Stimulated activated CD4-positive, alpha-beta T cell treated with anti-CD3 and anti-CD28 coated beads, Interleukin-4, amount 100 ng/mL, for 24 hours (primary cell): ENCODE measurements around the gene TPSAB1.

Experiments
- DNase-seq: peaks from one replicate; pipeline ENCODE4 v3.0.0-alpha.2; 2020

TPSAB1 gene

DNA sequence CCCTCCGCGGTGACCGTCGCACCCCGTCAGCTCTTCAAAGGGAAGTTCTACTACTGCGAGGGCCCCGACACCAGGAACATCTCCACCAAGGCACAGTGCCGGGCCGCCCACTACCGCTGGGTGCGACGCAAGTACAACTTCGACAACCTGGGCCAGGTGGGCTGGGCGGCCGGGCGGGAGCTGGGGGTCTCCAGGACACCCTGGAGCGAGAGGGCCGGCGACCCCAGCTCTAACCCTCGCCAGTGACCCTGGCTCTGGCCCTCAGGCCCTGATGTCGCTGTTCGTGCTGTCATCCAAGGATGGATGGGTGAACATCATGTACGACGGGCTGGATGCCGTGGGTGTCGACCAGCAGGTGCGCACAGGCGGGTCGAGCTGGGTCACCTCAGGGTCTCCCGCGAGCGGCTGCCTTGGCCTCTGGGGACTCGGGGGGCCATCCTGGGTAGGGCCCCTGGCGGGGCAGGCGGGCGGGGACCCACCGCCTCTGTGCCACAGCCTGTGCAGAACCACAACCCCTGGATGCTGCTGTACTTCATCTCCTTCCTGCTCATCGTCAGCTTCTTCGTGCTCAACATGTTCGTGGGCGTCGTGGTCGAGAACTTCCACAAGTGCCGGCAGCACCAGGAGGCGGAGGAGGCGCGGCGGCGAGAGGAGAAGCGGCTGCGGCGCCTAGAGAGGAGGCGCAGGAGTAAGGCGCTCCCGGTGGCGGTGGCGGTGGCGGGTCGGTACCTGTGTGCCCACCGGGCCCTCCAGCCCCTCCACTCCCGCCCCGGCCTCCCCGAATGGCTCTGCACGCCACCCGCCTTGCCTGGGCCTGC, 28.8 kb upstream of the TPSAB1 start:
- no peak for DNase-seq

DNA sequence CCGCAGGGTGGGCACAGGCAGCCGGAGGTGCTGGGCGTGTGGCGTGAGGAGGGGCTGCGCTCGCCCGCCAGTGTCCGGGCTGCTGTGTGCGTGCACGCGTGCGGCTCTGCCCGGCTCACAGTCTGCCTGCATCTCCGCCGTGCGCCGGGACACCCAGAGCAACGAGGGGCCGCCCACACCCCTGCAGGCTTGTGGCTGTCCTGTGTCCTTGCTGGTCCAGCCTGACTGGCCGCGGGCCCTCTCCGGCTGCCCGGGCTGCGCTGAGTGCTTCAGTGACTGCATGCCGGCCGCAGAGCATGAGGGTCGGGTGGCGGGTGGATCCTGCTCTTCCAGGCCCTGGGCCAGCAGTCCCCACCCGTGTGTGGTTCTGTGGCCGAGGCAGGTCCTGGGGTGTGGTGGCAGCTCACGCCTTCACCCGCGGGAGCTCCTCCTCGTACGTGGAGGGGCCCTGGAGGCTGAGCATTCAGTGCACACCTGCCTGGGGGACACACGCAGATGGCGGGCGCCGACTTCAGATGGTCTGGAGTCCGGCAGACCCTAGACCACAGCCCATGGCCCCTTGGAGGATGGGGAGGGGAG, 27.8 kb upstream of the TPSAB1 start:
- no peak for DNase-seq

DNA sequence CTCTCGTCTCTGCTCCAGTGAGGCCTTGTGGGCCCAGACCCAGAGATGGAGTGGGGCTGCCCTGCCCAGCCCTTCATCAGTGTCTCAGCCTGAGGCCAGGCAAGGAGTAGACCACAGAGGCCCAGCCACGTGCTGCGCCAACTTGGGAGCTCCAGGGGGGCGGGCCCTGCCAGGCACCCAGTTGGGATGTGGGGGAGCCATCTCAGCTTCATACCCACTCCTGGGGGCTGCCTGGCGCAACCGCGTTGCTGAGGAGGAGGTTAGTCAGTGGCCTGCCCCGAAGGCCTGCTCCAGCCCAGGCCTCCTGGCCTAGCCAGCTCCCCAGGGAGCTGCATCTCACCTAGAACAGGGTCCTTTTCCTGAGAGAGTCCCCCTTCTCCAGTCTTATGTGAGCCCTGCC, 27.3 kb upstream of the TPSAB1 start:
- no peak for DNase-seq

DNA sequence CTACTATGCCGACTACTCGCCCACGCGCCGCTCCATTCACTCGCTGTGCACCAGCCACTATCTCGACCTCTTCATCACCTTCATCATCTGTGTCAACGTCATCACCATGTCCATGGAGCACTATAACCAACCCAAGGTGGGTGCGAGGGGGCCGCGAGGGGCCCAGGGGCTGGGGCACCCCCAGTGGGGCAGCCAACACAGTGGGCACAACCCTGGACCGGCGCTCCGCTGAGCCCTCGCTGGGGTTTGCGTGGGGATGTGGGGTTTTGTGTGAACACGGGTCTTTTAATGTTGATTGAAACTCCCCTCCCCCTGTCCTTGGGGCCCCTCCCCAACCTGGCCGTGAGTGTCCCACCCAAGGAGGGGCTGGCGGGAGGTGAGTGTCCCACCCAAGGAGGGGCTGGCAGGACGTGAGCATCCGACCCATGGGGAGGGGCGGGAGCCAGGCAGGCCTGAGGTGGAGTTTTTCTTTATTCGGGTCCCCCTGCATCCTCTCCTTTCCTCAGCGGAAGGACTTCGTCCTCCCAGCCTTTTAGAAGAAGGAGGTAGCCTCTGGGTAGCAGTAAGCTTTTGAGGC, 26.6 kb upstream of the TPSAB1 start:
- no peak for DNase-seq

DNA sequence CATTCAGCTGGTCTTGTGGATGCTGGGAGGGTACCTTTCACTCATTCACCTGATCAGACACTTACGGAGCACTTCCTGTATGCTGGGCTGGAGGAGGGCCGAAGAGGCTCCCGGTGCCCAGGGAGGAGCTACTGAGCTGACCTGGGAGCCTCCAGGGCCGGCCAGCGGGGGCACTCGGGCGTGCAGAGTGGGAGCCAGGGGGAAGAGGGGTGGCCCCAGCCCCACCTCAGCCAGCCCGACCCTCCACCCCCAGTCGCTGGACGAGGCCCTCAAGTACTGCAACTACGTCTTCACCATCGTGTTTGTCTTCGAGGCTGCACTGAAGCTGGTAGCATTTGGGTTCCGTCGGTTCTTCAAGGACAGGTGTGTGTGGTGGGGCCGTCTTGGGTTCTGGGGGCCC, 25.8 kb upstream of the TPSAB1 start:
- no peak for DNase-seq

DNA sequence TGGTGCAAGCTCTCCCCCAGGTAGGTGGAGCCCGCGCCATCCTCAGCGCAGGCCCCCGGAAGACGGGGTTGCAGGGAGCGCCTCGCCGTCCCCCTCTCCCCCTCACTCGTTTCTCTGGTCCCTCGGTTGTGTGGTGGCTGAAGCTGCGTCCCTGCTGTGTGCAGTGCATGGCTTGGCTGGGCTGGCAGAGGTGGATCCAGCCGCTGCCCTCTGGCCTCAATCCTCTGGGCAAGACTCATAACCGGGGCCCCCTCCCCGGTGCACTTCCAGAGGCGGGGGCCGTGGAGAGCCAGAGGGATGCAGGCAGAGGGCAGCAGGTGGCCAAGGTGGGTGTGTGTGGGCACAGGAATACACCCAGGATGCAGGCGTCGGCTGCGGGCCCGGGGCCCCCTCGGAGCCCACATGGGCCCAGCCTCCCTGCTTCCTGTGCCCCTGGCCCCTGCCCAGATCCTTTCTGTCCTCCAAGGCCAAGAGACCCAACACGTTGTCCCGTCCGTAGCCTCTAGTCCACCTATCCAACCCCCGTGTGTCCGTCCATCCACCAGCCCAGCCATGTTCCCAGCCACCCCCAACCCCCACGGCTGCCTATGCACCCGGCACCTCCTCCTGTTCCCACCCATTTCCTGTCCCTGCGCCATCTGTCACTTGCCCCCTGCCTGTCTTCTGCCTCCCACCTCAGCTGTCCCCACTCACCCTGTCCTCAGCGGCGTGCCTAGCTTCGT, 24.8 kb upstream of the TPSAB1 start:
- no peak for DNase-seq

DNA sequence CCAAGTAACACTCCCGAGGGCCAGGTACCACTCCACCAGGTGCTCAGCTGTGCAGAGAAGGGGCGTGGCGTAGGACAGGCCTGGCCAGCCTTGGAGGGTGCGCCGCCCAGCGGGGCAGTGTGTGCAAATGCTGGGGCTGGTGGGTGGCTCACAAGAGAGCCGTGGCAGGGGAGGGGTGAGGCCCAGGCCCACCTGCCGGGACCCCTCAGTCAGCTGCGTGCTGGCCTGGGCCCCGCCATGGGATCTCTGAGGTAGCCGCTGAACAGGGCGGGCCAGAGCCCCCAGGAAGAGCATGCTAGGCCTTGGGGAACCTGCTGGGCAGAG, 24.2 kb upstream of the TPSAB1 start:
- DNase-seq: no peak

DNA sequence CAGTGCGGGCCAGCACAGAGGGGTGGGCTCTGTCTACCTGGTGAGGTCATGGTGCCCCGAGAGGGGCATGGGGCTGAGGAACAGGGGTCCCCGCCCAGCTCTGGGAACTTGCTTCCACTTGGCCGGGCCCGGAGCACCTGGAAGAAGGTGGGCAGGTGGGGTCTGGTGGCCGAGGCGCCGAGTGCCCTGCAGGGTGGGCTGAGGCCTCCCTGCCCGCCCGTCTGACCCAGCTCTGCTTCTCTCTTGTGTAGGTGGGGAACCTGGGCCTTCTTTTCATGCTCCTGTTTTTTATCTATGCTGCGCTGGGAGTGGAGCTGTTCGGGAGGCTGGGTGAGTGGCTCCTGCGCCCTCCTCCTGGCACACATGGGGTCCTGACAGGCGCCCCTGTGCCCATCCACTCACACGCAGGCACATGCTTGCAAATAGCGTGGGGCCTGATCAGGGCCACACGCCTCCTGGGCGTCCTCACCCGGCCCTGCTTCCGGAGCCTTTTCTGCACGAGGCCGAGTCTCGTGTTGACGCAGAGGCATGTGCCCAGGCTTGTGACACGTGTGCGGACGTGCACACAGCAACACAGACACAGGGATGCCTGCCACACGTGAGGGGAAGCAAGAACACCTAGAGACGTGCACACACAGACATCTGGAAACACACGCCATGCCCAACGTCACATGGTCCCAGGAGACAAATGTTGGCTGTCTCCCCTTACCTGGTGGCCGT, 23.7 kb upstream of the TPSAB1 start:
- no peak for DNase-seq

DNA sequence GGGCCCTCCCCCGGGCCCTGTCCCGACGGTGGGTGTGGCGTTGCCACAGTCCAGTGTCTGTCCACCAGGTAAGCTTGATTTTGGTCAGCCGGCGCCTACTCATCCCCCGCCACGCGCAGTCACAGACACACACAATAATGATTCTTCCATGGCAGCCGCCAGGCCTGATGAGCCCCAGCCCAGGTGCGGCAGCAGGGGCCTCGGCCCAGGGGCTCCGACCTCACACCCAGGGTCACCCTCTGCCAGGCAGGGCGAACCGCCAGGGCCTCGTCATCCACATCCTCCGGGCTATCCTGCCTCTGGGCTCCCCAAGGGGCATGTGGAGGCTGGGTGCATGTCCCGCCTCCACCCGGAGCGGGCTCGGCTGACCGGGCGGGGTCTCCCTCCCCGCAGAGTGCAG, 23.0 kb upstream of the TPSAB1 start:
- DNase-seq: no peak

DNA sequence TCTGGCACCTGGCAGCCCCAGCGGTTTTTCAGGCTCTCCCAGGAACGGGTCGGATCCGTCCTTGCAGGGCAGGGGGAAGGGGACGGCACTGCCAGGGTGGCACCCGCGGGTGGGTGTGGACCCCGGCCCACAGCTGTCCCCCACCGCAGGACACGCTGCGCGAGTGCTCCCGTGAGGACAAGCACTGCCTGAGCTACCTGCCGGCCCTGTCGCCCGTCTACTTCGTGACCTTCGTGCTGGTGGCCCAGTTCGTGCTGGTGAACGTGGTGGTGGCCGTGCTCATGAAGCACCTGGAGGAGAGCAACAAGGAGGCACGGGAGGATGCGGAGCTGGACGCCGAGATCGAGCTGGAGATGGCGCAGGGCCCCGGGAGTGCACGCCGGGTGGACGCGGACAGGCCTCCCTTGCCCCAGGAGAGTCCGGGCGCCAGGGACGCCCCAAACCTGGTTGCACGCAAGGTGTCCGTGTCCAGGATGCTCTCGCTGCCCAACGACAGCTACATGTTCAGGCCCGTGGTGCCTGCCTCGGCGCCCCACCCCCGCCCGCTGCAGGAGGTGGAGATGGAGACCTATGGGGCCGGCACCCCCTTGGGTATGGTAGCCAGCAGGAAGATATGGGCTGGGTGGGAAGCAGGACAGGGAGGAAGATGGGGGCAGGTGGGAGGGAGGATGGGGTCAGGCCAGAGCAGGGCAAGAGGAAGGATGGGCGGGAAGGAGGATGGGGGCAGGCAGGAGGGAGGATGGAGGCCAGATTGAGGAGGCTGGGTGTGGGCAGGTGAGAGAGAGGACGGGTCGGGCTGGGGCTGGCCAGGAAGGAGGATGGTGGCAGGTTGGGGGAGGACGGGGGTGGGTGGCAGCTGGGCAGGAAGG, 22.2 kb upstream of the TPSAB1 start:
- DNase-seq: no peak

DNA sequence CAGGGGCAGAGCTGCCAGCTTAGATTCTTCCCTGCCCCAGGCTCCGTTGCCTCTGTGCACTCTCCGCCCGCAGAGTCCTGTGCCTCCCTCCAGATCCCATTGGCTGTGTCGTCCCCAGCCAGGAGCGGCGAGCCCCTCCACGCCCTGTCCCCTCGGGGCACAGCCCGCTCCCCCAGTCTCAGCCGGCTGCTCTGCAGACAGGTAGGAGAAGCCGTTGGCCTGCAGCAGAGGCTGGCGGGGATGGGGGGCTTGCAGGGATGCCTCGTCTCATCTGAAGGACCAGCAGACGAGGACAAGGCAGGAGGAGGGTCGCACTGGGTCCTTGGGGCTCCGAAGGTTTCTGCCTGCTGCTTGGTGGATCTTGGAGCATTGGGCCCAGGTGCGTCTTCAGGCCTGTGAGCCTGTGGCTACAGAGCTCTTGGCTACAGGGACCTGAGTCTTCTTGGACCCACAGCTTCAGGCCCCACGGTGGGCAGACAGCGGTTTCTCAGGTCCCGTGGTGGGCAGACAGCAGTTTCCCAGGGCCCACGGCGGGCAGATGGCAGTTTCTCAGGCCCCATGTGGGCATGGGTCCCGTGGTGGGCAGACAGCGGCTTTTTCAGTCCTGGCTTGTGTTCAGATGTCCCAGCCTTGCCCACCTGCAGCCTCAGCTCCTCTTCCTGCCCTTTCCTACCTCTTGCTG, 21.4 kb upstream of the TPSAB1 start:
- DNase-seq: no peak

DNA sequence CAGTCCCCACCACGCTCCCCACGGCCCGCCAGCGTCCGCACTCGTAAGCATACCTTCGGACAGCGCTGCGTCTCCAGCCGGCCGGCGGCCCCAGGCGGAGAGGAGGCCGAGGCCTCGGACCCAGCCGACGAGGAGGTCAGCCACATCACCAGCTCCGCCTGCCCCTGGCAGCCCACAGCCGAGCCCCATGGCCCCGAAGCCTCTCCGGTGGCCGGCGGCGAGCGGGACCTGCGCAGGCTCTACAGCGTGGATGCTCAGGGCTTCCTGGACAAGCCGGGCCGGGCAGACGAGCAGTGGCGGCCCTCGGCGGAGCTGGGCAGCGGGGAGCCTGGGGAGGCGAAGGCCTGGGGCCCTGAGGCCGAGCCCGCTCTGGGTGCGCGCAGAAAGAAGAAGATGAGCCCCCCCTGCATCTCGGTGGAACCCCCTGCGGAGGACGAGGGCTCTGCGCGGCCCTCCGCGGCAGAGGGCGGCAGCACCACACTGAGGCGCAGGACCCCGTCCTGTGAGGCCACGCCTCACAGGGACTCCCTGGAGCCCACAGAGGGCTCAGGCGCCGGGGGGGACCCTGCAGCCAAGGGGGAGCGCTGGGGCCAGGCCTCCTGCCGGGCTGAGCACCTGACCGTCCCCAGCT, 20.3 kb upstream of the TPSAB1 start:
- DNase-seq: no peak

DNA sequence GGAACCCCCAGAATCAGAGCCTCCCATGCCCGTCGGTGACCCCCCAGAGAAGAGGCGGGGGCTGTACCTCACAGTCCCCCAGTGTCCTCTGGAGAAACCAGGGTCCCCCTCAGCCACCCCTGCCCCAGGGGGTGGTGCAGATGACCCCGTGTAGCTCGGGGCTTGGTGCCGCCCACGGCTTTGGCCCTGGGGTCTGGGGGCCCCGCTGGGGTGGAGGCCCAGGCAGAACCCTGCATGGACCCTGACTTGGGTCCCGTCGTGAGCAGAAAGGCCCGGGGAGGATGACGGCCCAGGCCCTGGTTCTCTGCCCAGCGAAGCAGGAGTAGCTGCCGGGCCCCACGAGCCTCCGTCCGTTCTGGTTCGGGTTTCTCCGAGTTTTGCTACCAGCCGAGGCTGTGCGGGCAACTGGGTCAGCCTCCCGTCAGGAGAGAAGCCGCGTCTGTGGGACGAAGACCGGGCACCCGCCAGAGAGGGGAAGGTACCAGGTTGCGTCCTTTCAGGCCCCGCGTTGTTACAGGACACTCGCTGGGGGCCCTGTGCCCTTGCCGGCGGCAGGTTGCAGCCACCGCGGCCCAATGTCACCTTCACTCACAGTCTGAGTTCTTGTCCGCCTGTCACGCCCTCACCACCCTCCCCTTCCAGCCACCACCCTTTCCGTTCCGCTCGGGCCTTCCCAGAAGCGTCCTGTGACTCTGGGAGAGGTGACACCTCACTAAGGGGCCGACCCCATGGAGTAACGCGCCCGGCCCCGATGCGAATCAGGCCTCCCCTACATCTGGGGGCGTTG, 19.5 kb upstream of the TPSAB1 start:
- no peak for DNase-seq

DNA sequence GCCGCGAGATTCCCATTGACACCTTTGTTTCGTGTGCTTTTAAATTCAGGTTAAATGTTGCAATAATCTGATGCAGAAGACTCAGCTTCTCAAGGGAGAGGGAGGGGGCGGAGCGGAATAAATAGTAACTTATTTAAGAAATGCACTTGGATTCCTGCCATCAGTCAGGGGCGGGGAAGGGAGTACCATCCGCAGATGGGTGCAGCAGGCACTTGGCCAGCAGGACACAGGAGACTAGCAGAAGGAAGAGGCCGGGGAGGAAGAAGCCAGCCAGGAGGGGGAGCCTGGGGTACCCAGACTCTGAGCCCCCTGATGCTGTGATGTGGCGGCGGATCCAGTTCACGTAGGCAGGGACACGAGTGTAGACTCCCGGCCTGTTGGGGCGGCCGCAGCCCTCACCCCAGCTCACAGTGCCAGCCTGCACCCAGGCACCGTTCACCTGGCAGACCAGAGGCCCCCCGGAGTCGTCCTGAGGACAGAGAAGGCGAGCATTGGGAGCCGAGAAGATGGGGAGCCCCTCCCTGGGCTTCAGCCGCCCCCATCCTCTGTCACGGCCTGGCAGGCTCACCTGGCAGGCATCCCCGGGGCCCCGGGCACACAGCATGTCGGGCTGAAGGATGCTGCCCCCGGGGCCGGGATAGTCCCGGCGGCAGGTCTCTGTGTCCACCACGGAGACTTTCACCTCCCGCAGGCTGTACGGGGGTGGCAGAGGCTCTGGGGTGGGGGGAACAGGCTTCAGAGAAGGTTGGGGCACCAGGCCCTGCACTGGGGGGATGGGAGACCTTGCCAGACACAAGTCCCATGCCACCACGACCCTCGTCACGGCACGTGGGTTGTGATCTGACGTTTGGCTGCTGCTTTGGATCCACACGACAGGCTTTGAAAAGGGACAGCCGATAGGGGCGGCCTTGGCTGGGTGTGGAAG, 18.6 kb upstream of the TPSAB1 start:
- DNase-seq: no peak

DNA sequence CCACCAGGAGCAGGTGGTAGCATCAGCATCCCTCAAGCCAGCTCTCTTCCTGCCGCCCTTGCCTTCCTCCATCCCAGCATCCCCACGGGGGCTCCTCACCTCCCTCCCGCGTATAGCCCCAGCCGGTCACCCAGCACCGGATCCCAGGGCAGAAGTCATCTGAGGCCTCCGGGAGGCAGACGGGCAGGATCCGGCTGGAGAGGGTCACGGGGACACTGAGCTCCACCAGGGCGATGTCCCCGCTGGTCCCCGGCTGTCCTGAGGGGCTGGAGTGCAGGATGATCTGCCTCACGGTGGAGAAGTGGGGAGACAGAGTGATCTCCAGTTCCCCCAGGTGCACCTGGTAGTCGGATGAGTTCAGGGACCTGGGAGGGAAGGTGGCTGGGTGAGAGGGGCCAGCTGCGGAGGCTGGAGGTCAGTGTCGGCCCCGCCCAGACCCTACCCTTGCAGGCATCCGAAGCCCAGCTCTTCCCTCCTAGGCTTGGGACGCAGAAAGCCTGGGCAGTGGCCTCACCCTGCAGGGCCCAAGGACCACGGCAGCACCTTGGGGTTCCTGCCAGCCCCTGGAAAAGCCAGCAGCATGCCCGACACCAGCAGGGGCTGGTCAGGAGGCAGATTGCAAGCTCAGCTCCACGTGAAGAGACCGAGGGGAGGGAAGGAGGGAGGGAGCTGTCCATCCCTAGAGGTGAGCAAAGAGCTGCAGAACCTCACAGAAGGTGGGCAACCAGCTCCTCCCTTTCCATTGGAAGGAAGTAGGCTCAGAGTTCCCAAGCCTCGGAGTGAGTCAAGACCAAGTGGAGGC, 17.8 kb upstream of the TPSAB1 start:
- DNase-seq: no peak

DNA sequence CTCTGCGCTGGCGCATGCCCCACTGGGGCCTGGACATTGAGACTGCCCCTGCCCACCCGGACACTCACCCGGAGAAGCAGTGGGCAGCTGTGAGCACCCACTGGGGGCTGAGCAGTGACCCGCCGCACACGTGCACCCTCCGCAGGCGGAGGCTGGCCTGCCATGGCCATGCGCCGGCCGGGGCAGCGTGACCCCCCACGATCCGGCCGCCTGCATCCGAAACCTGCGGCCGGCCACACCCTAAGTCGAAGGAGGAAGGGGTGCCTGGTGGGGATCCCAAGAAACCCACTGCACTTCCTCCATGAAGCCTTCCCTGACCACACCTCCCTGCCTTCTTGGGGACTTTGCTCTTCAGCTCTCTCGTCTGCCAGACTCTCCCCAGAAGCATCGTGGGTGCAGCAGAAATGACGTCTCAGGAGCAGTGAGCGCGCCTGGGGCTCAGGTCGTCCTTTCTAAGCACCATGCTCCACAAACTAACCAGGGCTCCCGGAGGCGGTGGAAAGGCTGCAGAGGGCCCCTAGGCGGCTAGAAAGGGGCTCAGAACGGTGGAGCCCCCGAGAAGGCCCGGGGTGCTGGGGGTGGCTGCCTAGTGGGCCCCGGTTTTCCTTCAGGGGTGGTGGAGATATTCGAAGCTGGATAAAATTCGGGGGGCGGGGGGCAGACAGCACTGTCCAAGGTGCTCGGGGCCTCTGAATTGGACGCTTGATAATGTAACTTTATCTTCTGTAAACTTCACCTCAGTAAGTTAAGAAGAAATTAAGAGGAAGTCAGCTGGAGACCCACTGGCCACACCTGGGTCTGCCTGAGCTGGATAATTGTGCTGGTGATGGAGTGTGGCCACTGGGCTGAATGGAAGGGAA, 16.9 kb upstream of the TPSAB1 start:
- DNase-seq: no peak

DNA sequence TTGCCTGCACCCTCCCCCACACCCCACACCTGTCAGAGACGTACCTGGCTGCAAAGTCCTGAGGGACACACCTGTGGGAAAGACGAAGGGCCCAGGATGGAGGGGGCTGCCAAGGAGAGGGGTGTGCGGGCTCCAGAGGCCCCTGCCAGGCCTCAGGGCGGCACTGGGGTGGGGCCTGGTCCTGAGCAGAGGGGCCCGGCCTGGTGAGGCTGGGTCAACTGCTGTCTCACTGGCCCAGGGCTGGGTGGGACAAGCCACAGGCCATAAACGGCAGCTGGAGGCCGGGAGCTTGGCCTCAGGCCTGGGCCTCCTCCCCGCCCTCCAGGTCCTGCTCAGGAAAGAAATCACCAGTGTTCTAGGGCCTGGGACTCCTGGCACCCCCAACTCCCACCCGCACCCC, 15.9 kb upstream of the TPSAB1 start:
- no peak for DNase-seq
